Cerebellar nuclear complex (tissue), 1 donor: ENCODE measurements around the gene URI1.
"Not testable (repeated sequence)": the region's sequence is repeated elsewhere in the genome, so short reads cannot be mapped to it uniquely, and the experiment has no call there.

ENCODE experiments used
- DNase-seq, 2 experiments: peaks; one replicate each; lab custom pipeline; 2025; lab: John Stamatoyannopoulos, UW

Gene URI1

GRCh38 chr19:29942404-29943261 lies 594 bp downstream of the URI1 start:
- no peak for DNase-seq

GRCh38 chr19:29943615-29944014 lies 1.6 kb downstream of the URI1 start:
- no peak for DNase-seq

- no peak for DNase-seq
Observed at GRCh38 chr19:29944390-29945012, 2.5 kb downstream of the URI1 start.

GRCh38 chr19:29945017-29945416 lies 3.0 kb downstream of the URI1 start:
- no peak for DNase-seq

DNA sequence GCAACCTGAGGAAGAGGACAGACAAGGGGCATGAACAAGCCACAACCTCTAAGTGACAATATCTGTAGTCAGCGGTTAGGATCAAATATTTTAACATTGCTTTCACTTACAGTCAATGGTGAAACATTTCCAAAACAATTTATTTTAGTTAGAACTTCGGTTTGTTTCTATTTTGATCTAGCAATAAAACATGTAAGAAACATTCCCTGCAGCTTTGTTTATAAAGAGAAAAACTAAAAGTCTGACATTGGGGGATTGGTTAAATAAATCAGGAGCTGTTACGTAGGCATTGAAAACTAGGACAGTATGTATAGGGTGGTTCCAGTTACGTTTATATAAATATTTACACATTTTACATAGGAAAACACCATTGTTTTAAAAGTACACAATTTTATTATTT lies 3.4 kb downstream of the URI1 start:
- DNase-seq, result no peak

GRCh38 chr19:29946645-29947044 lies 4.6 kb downstream of the URI1 start:
- no peak for DNase-seq

GRCh38 chr19:29947871-29948270 lies 5.8 kb downstream of the URI1 start:
- no peak for DNase-seq

DNA sequence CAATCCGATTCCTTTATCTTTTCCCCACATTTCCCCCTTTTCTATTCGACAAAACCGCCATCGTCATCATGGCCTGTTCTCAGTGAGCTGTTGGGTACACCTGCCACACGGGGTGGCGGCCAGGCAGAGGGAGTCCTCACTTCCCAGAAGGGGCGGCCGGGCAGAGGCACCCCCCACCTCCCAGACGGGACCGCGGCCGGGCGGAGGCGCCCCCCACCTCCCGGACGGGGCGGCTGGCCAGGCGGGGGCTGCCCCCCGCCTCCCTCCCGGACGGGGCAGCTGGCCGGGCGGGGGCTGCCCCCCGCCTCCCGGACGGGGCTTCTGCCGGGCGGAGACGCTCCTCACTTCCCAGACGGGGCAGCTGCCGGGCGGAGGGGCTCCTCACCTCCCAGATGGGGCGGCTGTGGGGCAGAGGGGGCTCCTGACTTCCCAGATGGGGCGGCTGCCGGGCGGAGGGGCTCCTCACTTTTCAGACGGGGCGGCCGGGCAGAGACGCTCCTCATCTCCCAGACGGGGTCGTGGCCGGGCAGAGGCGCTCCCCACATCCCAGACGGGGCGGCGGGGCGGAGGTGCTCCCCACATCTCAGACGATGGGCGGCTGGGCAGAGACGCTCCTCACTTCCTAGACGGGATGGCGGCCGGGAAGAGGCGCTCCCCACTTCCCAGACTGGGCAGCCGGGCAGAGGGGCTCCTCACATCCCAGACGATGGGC lies 6.9 kb downstream of the URI1 start:
- DNase-seq, result not testable (repeated sequence)

GRCh38 chr19:29952177-29952576 lies 10.1 kb downstream of the URI1 start:
- no peak for DNase-seq

GRCh38 chr19:29952646-29953045 lies 10.6 kb downstream of the URI1 start:
- no peak for DNase-seq

GRCh38 chr19:29953352-29954247 lies 11.6 kb downstream of the URI1 start:
- DNase-seq, result no peak

- DNase-seq, result no peak
Observed at GRCh38 chr19:29956855-29957254, 14.8 kb downstream of the URI1 start.

DNA sequence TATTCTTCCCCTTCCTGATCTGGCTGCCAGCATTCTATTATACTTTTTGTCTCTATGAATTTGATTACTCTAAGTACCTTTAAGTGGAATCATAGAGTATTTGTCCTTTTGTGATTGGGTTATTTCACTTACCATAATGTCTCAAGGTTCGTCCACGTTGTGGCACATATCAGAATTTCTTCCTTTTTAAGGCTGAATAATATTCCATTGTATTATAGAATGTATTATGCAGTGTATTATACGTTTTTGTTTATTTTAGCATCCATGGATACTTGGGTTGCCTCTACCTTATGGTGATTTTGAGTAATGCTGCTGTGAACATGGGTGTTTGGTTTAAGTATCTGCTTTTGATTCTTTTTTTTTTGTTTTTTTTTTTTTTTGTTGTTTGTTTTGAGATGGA lies 19.3 kb downstream of the URI1 start:
- no peak for DNase-seq

GRCh38 chr19:29962793-29963192 lies 20.8 kb downstream of the URI1 start:
- DNase-seq, result no peak

DNA sequence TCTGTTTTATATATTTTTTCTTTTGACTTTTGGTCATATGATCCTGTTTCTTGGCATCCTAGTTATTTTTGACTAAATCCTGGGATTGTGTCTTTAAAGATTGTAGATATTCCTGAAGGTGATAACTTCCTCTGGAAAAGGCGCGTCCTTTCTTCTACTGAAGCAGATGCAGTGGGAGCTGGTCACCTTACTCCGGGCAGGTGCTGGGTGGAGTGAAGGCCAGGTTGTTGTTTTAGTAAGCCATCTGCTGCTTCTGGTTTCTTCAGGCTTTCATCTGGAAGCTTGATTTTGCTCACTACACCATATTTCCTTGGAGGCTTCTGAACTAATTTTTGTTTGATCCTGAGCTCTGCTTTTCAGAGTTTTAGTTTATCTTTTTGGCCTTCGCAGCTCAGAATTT lies 21.5 kb downstream of the URI1 start:
- no peak for DNase-seq

DNA sequence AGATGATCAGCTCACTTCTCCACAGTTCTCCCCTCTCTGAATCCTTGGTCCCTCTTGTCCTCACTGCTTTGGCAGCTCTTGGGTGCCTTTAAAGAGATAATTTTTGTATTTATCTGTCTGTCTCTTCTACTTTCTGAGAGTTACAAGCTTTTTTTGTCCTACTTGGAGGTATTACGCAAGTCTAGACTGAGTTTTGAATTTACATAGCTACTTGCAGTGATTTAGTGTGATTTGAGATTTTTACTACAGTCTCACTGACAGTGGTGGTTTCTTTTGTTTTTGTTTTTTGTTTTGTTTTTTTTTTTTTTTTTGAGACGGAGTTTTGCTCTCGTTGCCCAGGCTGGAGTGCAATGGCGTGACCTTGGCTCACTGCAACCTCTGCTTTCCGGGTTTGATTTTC lies 22.1 kb downstream of the URI1 start:
- DNase-seq, result no peak

DNA sequence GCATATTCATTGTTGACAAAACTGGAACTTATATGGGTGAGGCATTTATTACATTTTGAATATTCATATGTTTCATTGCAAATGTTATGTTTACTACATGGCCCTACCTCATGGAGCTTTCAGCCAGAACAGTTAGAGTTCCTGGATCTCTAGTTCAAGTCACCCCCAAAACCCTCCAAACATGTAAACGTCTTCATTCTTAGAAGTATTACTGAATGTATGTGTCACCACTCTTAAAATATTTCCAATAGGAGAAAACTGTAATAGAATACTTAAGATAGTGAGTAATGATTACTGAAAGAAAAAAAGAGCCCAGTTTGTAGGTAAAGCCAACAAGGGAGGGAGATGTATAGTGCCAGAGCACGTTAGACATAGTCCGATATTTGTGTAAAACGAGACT lies 23.5 kb downstream of the URI1 start:
- no peak for DNase-seq

DNA sequence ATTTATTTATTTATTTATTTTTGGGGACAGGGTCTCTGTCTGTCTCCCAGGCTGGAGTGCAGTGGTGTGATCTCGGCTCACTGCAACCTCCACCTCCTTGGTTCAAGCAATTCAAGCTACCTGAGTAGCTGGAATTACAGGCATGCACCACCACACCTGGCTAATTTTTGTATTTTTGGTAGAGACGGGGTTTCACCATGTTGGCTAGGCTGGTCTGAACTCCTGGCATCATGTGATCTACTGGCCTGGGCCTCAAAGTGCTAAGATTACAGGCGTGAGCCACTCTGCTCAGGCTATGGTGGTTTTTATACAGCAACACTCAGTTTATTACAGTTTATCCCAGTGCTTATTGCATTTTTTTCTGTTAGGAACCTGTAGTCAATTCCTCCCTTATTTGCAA lies 24.1 kb downstream of the URI1 start:
- not testable (repeated sequence) for DNase-seq

GRCh38 chr19:29966588-29967249 lies 24.7 kb downstream of the URI1 start:
- DNase-seq, result no peak

- no peak for DNase-seq
Observed at GRCh38 chr19:29967623-29968022, 25.6 kb downstream of the URI1 start.

- no peak for DNase-seq
Observed at GRCh38 chr19:29969891-29970290, 27.9 kb downstream of the URI1 start.
